Activated T-cell treated with anti-CD3 and anti-CD28 coated beads for 24 hours (primary cell): Measurements from ENCODE around the gene ZNF414.

Experiments
- DNase-seq: peaks from one replicate; pipeline ENCODE4 v3.0.0-alpha.2; 2020; ENCODE audit warnings: low read depth

Gene ZNF414

GRCh38 chr19:8463365-8463764 lies 50.6 kb downstream of the ZNF414 start:
- DNase-seq: no peak

- DNase-seq: no peak
Measured at GRCh38 chr19:8462571-8462970, 51.4 kb downstream of the ZNF414 start.

GRCh38 chr19:8461891-8462290 lies 52.1 kb downstream of the ZNF414 start:
- DNase-seq: no peak

- DNase-seq: no peak
Measured at GRCh38 chr19:8461376-8461775, 52.6 kb downstream of the ZNF414 start.

GRCh38 chr19:8460516-8461298 lies 53.3 kb downstream of the ZNF414 start:
- no peak for DNase-seq
